Karpas-422 (cell line): ENCODE data around the gene AHCYL2. TPM values are rescaled to one million over a fixed set of nuclear protein-coding genes. Genes with fewer than 3 reads are reported as not detected.

ENCODE experiments used
- DNase-seq: peaks from one replicate; pipeline ENCODE4 v3.0.0-alpha.2; 2015
- H2AFZ ChIP-seq: fragments of 200-600 bp; sonication (generic); 2 replicates; pipeline ENCODE4 v1.6.1; 2014; ENCODE audit warnings: antibody characterized with exemption, low read length, mixed read lengths
- H3K27ac ChIP-seq: fragments of 200-600 bp; sonication (generic); 2 replicates; pipeline ENCODE4 v1.5.1; 2014; ENCODE audit warnings: mild to moderate bottlenecking, low read length, moderate library complexity
- H3K27me3 ChIP-seq: fragments of 200-600 bp; sonication (generic); 2 replicates; pipeline ENCODE4 v1.6.1; 2014; ENCODE audit warnings: low read length, mixed read lengths
- H3K36me3 ChIP-seq: fragments of 200-600 bp; sonication (generic); 2 replicates; pipeline ENCODE4 v1.6.1; 2014; ENCODE audit warnings: low read length, mixed read lengths; ENCODE audit not compliant: insufficient read depth
- H3K4me1 ChIP-seq: fragments of 200-600 bp; sonication (generic); 2 replicates; pipeline ENCODE4 v1.6.1; 2014; ENCODE audit warnings: mild to moderate bottlenecking, low read length, mixed read lengths
- H3K4me2 ChIP-seq: fragments of 200-600 bp; sonication (generic); 2 replicates; pipeline ENCODE4 v1.6.1; 2014; ENCODE audit warnings: low read length, low read depth, mild to moderate bottlenecking; ENCODE audit not compliant: poor library complexity, severe bottlenecking
- H3K4me3 ChIP-seq: fragments of 200-600 bp; sonication (generic); 2 replicates; pipeline ENCODE4 v1.5.1; 2014; ENCODE audit warnings: mild to moderate bottlenecking, antibody characterized with exemption, low read length, mixed read lengths
- H3K79me2 ChIP-seq: fragments of 200-600 bp; sonication (generic); 2 replicates; pipeline ENCODE4 v1.6.1; 2014; ENCODE audit warnings: mild to moderate bottlenecking, low read length, mixed read lengths
- H3K9ac ChIP-seq: fragments of 200-600 bp; sonication (generic); 2 replicates; pipeline ENCODE4 v1.6.0; 2014; ENCODE audit warnings: low read length
- H3K9me2 ChIP-seq: fragments of 200-600 bp; sonication (generic), shearing (Covaris generic); replicated peaks from 2 replicates; pipeline ENCODE4 v1.6.0; 2014; ENCODE audit warnings: mild to moderate bottlenecking, low read length, moderate library complexity; ENCODE audit not compliant: insufficient read depth
- H3K9me3 ChIP-seq: fragments of 300-700, 200-600 bp; sonication (generic); 2 replicates; pipeline ENCODE4 v1.6.1; 2014; ENCODE audit warnings: low read length, mixed read lengths
- H4K20me1 ChIP-seq: fragments of 200-600 bp; sonication (generic); 2 replicates; pipeline ENCODE4 v1.6.1; 2014; ENCODE audit warnings: mild to moderate bottlenecking, antibody characterized with exemption, low read length, low read depth; ENCODE audit not compliant: insufficient read depth
- total RNA-seq: library from RNA; depleted of rRNA; stranded (reverse); fragments of >200 nt; shearing (Covaris generic); gene quantifications from 2 replicates; pipeline ENCODE4 v1.2.3, GENCODE V29; 2014; ENCODE audit warnings: low replicate concordance

Gene AHCYL2
- total RNA-seq, 1 experiment from 2014 or later = 6.0 TPM

DNA sequence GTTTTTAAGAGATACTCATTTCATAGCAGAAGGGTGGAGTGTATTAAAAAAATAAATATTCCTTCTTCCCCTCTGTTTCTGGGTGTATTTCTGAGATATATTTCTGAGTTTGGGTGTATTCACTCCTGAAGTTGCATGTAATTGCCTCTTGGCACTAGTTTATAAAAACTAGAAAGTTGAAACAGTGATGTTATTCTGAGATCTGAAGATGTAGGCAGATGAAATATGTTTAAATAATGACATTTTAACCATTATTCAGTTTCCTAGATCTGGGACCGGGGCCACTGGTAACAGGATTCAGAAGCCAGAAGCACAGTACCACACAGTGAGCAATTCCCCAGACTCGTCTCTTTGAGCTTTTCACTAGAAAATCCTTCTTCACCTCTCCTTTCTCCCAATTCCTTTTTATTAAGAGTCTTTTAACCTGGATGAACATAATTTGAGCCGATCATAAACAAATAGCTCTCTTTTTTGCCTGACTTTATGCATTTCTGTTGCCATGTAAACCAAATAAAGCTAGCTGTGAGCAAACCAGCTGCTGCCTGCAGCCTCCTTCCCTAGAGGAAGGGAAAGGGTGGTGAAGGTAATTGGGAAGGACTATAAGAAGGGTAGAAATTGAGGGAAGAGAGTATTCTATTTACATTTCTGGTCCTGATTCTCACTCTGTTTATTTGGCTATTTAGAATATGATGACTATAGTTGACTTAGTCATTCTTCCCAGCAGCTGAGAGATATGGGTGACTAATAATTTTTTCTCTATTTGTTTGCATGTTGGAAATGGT lies 107.6 kb downstream of the AHCYL2 start:
- Histone ChIP-seq H3K27ac (no peak overlapping the region), H2AFZ (no peak overlapping the region), H3K79me2 (no peaks in the 10 kb centered on the region), H3K9me2 (no peaks in the 10 kb centered on the region), H3K27me3 (no peaks in the 10 kb centered on the region), H3K4me2 (no peak overlapping the region), H4K20me1 (no peaks in the 10 kb centered on the region), H3K4me3 (no peak overlapping the region), H3K4me1 (no peaks in the 10 kb centered on the region), H3K36me3 (no peaks in the 10 kb centered on the region), H3K9ac (no peak overlapping the region), H3K9me3 (no peaks in the 10 kb centered on the region)
- no peak for DNase-seq

DNA sequence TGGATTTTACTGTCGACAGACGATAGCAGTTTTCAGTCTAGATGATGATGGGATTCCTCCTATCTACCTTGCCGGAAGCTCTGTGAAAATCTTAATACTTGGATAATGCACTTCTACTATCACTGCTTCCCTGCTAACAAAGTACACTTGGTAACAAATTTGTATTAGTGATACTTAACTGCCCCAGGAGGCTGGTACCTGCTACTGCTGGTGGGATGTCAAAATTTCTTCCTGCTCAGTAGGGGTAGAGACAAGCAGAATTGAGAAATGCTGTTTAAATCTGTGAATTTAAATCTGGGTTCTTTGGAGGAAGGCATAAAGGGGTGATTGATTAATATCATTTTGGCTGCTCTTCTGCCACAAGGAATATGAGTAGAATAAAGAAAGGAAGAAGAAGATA lies 109.6 kb downstream of the AHCYL2 start:
- DNase-seq = no peak
- Histone ChIP-seq H2AFZ (no peak overlapping the region), H3K4me1 (no peaks in the 10 kb centered on the region), H3K4me3 (no peak overlapping the region), H3K9me3 (no peaks in the 10 kb centered on the region), H3K9ac (no peak overlapping the region), H3K36me3 (no peaks in the 10 kb centered on the region), H3K79me2 (no peaks in the 10 kb centered on the region), H3K4me2 (no peak overlapping the region), H3K27ac (no peak overlapping the region), H3K27me3 (no peaks in the 10 kb centered on the region), H3K9me2 (no peaks in the 10 kb centered on the region), H4K20me1 (no peaks in the 10 kb centered on the region)

DNA sequence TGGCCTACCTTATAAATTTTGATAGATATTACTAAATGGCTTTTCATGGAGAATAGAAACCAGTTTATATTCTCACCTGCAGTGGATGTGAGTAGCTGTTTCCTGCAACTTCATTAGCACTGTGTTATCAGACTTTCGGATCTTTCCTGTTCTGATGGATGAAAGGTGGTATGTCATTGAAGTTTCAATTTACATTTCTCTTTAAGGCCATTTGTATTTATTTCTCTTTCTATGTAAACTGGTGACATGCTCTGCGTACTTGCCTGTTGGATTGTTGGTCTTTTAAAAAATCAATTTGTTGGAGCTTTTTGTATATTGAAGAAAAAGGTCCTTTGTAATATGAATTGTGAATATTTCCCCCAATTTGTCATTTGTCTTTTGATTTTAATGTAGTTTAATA lies 113.6 kb downstream of the AHCYL2 start:
- H3K9me3 ChIP-seq = no peaks in the 10 kb centered on the region
- H3K79me2 ChIP-seq = no peaks in the 10 kb centered on the region

DNA sequence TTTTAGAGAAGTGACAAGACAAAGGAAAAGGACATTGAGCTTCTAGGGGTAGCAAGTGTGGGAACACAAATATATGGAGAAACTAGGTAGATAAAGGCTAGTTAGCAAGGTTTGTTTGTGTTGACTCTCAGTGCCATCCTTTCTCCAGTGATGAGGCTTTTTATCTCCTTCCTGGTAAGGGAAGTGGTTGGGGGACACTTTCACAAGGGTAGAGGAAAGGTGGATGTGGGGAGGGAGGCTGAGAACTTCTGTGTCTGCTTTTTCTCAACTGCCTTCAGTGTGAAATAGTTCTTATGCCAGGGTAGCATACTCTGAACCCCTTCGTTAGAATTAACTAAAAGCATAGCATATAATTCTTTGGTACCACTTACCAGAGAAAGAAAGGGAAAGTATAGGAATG lies 116.4 kb downstream of the AHCYL2 start:
- Histone ChIP-seq H3K79me2 (no peaks in the 10 kb centered on the region), H3K36me3 (no peaks in the 10 kb centered on the region), H3K4me3 (no peak overlapping the region), H3K9me3 (no peaks in the 10 kb centered on the region), H3K27me3 (no peaks in the 10 kb centered on the region), H4K20me1 (no peaks in the 10 kb centered on the region), H3K9me2 (no peaks in the 10 kb centered on the region), H3K27ac (no peak overlapping the region), H2AFZ (no peak overlapping the region), H3K9ac (no peak overlapping the region), H3K4me2 (no peak overlapping the region), H3K4me1 (no peaks in the 10 kb centered on the region)
- DNase-seq = no peak

More for the DNA sequence above, 113.6 kb downstream of the AHCYL2 start:
- Histone ChIP-seq H4K20me1 (no peaks in the 10 kb centered on the region), H3K4me2 (no peak overlapping the region), H3K36me3 (no peaks in the 10 kb centered on the region), H3K4me3 (no peak overlapping the region), H3K9me2 (no peaks in the 10 kb centered on the region), H3K4me1 (no peaks in the 10 kb centered on the region), H3K9ac (no peak overlapping the region), H3K27me3 (no peaks in the 10 kb centered on the region), H3K27ac (no peak overlapping the region), H2AFZ (no peak overlapping the region)
- no peak for DNase-seq

DNA sequence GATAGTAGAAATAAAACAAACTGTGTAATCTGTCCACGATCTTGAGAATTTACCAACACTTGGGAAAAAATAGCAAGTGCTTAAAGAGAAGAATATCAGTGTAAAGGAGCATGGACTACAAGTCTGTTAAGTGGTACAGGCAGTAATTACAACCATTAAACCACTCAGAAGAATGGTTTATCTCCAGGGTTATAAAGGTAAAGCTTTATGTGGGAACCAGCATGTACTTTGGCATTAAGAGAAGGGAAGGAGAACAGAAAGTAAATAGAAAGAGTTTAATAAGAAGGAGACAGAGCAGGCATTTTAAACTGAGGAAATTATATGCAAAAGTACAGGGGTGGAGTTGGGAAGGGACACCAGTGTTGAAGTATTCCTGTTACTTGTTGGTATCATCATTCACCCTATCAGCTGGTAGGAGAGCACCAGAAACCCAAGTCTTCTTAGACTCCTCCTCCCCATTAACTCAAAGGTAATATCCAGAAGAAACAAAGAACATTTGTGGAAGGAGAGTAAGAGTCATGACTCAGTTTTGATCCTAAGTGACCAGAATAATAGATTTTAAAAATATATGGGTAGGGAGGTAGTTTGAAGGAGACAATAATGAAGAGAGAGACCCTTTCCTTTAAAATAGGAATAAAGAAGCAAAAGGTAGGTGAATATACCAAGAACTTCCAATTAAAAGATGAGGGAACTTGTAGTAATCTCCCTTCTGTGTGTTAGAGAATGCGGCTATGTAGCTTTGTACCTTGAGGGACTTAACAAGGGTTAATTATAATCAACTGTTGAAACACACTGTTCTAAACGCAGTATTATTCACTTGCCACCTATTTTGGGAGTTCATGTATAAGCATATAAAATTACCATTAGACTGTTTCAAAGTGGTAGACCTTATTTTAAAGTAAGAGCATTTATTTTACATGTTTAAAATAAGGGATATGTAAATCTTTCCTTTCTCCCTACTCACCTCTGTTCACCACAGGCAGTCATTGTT lies 117.3 kb downstream of the AHCYL2 start:
- H4K20me1 ChIP-seq = no peaks in the 10 kb centered on the region
- no peak overlapping the region for H3K4me2 ChIP-seq
- H3K9ac ChIP-seq = no peak overlapping the region
- H3K9me3 ChIP-seq = no peaks in the 10 kb centered on the region
- H3K27me3 ChIP-seq = no peaks in the 10 kb centered on the region
- H2AFZ ChIP-seq = no peak overlapping the region
- no peaks in the 10 kb centered on the region for H3K9me2 ChIP-seq
- no peaks in the 10 kb centered on the region for H3K4me1 ChIP-seq
- DNase-seq = no peak
- H3K79me2 ChIP-seq = no peaks in the 10 kb centered on the region
- H3K4me3 ChIP-seq = no peak overlapping the region
- no peaks in the 10 kb centered on the region for H3K36me3 ChIP-seq
- H3K27ac ChIP-seq = no peak overlapping the region

DNA sequence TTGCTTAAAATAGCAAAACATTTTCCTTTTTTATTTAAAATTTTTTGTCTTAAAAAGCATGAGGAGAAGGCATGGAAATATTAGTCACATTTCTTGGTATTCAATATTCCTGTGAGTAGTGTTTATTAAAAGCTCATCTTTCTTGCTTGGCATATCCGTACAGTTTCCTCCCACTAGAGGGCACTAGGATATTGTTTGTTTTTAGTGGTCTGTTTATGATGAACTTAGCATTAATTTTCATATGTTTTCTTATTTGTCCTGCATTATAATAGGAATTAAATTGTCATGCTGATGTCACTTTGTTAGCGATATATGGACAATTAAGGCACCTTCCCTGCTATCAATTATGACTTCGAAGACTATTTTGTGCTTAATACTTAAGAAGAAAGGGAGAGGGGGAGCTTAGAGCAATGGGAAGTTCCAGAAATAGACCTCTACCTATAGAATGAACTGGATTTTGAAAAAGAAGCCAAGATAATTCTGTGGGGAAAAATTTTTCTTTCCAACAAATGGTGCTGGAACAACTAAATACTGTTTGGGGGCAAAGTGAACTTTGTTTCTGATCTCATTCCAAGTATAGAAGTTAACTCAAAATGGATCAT lies 118.4 kb downstream of the AHCYL2 start:
- no peak overlapping the region for H2AFZ ChIP-seq
- H3K9me3 ChIP-seq = no peaks in the 10 kb centered on the region
- H3K4me2 ChIP-seq = no peak overlapping the region
- H3K27ac ChIP-seq = no peak overlapping the region
- H3K79me2 ChIP-seq = no peaks in the 10 kb centered on the region
- H3K4me3 ChIP-seq = no peak overlapping the region
- no peak overlapping the region for H3K9ac ChIP-seq
- no peaks in the 10 kb centered on the region for H4K20me1 ChIP-seq
- H3K27me3 ChIP-seq = no peaks in the 10 kb centered on the region
- no peaks in the 10 kb centered on the region for H3K4me1 ChIP-seq
- no peaks in the 10 kb centered on the region for H3K9me2 ChIP-seq
- H3K36me3 ChIP-seq = no peaks in the 10 kb centered on the region
- DNase-seq = peak; percentile 47

DNA sequence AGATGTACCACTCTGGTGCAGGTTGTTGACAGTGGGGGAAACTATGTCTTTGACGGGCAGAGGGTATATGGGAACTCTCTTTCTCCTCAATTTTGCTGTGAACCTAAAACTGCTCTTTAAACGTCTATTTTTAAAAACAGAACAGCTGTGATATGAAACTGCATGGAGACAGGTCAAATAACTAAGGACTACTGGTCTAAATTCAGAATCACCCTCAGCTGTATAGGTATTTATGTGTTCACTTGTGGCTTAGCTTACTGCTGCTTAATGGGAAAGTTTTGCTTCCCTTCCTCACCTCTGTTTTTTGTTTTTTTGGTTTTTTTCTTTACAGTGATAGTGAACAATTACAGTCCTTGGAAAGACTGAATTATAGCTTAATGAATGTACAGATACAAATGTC lies 122.5 kb downstream of the AHCYL2 start:
- Histone ChIP-seq H2AFZ (no peak overlapping the region), H3K36me3 (no peaks in the 10 kb centered on the region), H3K27me3 (no peaks in the 10 kb centered on the region), H3K4me3 (no peak overlapping the region), H3K4me2 (no peak overlapping the region), H4K20me1 (no peaks in the 10 kb centered on the region), H3K9ac (no peak overlapping the region), H3K9me3 (no peaks in the 10 kb centered on the region), H3K27ac (no peak overlapping the region), H3K9me2 (no peaks in the 10 kb centered on the region), H3K79me2 (no peaks in the 10 kb centered on the region), H3K4me1 (no peaks in the 10 kb centered on the region)
- no peak for DNase-seq
